ENCODE measurements around the gene SLC66A3.

- TF ChIP-seq CTCF (IDR thresholded peaks at IDR 0.05; ENCODE audit: borderline replicate concordance, extremely low read depth, low read length, poor library complexity, severe bottlenecking) (no peak), EZH2 (IDR thresholded peaks at IDR 0.05; ENCODE audit: borderline replicate concordance, low read depth, low read length, severe bottlenecking) (no peak)
These were observed 11.1 kb upstream of the SLC66A3 start for GRCh38 chr2:11144077-11144737.
